ENCODE data around the gene SEC22A. TPM values are rescaled to one million over a fixed set of nuclear protein-coding genes. Genes with fewer than 3 reads are reported as not detected.

The SEC22A gene
- total RNA-seq, 4 donors from 2014 or later = 17.7 to 49.4 (median 24.2) TPM

- no peaks in the 10 kb centered on the region for H3K27me3 ChIP-seq
- H3K4me3 ChIP-seq = no peak overlapping the region
- H3K4me1 ChIP-seq = peaks cover 0 to 8% (median 0%) of the 10 kb centered on the region in 4 donors
- H3K36me3 ChIP-seq = peaks cover 0 to 24% (median 0%) of the 10 kb centered on the region in 3 donors
- DNase-seq (ENCODE audit: low spot score in 2 of 2) = no peak
- no peak overlapping the region for H3K27ac ChIP-seq
- 73 to 92% methylated on average over 4 to 5 of the region's 5 CpGs for WGBS, 2 donors
- no peaks in the 10 kb centered on the region for H3K9me3 ChIP-seq
- TF ChIP-seq EP300 (IDR thresholded peaks at IDR 0.05) (no peak), CTCF (IDR thresholded peaks at IDR 0.05) (no peak), POLR2A (IDR thresholded peaks at IDR 0.05) (no peak)
Observed at GRCh38 chr3:123278446-123278845, 76.7 kb downstream of the SEC22A start.

- H3K9me3 ChIP-seq = no peaks in the 10 kb centered on the region
- peaks cover 0 to 8% (median 0%) of the 10 kb centered on the region in 4 donors for H3K4me1 ChIP-seq
- H3K4me3 ChIP-seq = no peak overlapping the region
- H3K36me3 ChIP-seq = peaks cover 0 to 30% (median 0%) of the 10 kb centered on the region in 3 donors
- no peaks in the 10 kb centered on the region for H3K27me3 ChIP-seq
- DNase-seq (ENCODE audit: low spot score in 2 of 2) = no peak
- H3K27ac ChIP-seq = no peak overlapping the region
- 66 to 78% methylated on average over 7 of the region's 7 CpGs for WGBS, 2 donors
- TF ChIP-seq POLR2A (IDR thresholded peaks at IDR 0.05) (no peak), CTCF (IDR thresholded peaks at IDR 0.05) (no peak), EP300 (IDR thresholded peaks at IDR 0.05) (no peak)
Observed at GRCh38 chr3:123279121-123279520, 77.4 kb downstream of the SEC22A start.

GRCh38 chr3:123281406-123281805 lies 79.7 kb downstream of the SEC22A start:
- WGBS, 2 donors = 89% methylated on average over 3 of the region's 3 CpGs
- Histone ChIP-seq H3K27me3 (no peaks in the 10 kb centered on the region), H3K4me1 (peaks cover 0 to under 1% (median 0%) of the 10 kb centered on the region in 4 donors), H3K36me3 (peaks cover 0 to 47% (median 0%) of the 10 kb centered on the region in 3 donors), H3K9me3 (no peaks in the 10 kb centered on the region), H3K4me3 (no peak overlapping the region), H3K27ac (no peak overlapping the region)
- no peak for DNase-seq (ENCODE audit: low spot score in 2 of 2)
- no peak for TF ChIP-seq POLR2A (IDR thresholded peaks at IDR 0.05)
- TF ChIP-seq EP300 (IDR thresholded peaks at IDR 0.05) = no peak
- no peak for TF ChIP-seq CTCF (IDR thresholded peaks at IDR 0.05)

DNA sequence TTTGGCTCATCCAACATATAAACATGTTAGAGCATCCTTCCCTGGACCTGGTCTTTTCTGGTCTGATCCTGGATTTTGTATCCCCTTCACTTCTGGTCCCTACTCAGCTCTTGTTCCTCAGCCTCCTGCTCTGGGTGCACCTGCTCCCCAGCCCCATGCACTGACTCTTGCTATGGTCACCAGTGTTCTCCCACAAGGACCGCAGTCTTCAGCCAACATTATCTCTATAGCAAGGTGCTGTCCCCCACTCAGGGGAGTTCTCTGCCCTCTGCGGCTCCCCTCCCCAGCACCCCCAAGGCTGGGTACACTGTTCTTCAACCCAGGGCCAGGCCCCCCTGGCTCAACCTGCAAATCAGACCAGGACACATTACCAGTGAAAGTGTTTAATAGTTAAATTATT lies 80.2 kb downstream of the SEC22A start:
- DNase-seq (ENCODE audit: low spot score in 2 of 2) = no peak
- H3K36me3 ChIP-seq = peaks cover 0 to 47% (median 0%) of the 10 kb centered on the region in 3 donors

DNA sequence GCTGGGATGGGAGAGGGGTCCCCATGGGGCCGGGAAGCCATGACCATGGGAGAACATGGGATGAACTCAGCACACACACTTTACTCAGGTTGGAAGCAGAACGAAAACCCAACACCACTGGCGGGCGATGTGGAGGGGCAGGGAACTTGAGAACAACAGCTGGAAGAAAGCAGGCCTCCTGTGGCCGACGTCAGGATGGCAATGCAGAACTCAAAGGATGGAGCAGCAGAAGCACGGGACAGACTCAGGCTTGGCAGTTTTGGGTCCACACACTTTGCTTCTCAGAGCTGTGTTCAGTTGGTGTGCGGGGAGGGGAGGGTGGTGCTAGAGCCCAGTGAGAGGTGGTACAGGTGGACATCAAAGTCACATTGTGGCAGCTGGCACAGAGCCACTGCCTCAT lies 80.7 kb downstream of the SEC22A start:
- H3K9me3 ChIP-seq = no peaks in the 10 kb centered on the region
- TF ChIP-seq POLR2A (IDR thresholded peaks at IDR 0.05) (no peak), CTCF (IDR thresholded peaks at IDR 0.05) (no peak), EP300 (IDR thresholded peaks at IDR 0.05) (no peak)
- peaks cover 0 to 47% (median 0%) of the 10 kb centered on the region in 3 donors for H3K36me3 ChIP-seq
- no peaks in the 10 kb centered on the region for H3K27me3 ChIP-seq
- H3K27ac ChIP-seq = no peak overlapping the region
- WGBS, 2 donors = 71 to 72% methylated on average over 8 of the region's 8 CpGs
- no peaks in the 10 kb centered on the region for H3K4me1 ChIP-seq
- no peak for DNase-seq (ENCODE audit: low spot score in 2 of 2)
- no peak overlapping the region for H3K4me3 ChIP-seq

More for the DNA sequence above, 80.2 kb downstream of the SEC22A start:
- WGBS, 2 donors = 92 to 94% methylated on average over 2 of the region's 2 CpGs
- Histone ChIP-seq H3K9me3 (no peaks in the 10 kb centered on the region), H3K4me3 (no peak overlapping the region), H3K27me3 (no peaks in the 10 kb centered on the region), H3K27ac (no peak overlapping the region), H3K4me1 (no peaks in the 10 kb centered on the region)
- no peak for TF ChIP-seq POLR2A (IDR thresholded peaks at IDR 0.05)

DNA sequence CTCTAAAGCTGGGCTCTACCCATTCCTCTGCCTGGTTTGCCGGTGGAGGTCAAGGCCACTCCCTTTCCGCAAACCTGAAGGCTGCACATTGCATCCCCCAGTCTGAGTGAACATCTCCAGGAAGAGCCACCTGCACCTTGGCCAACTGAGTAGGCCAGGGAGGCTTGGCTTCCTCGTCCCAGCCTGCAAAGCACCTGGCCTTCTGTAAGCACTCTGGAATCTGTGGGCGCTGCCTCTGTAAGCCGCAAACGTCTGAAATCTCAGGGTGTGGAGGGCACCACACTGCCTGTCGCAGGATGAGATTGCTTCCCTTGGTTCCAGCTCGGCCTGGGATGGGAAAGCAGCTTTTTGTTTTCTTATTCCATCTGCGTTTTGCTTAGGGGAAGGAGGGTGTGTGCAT lies 81.3 kb downstream of the SEC22A start:
- H3K9me3 ChIP-seq = no peaks in the 10 kb centered on the region
- H3K27ac ChIP-seq = no peak overlapping the region
- WGBS, 2 donors = 79 to 83% methylated on average over 9 of the region's 9 CpGs
- no peak for DNase-seq (ENCODE audit: low spot score in 2 of 2)
- no peaks in the 10 kb centered on the region for H3K27me3 ChIP-seq
- peaks cover 0 to 47% (median 0%) of the 10 kb centered on the region in 3 donors for H3K36me3 ChIP-seq
- H3K4me3 ChIP-seq = no peak overlapping the region
- H3K4me1 ChIP-seq = no peaks in the 10 kb centered on the region
- TF ChIP-seq EP300 (IDR thresholded peaks at IDR 0.05) (no peak), CTCF (IDR thresholded peaks at IDR 0.05) (no peak), POLR2A (IDR thresholded peaks at IDR 0.05) (no peak)
